H1 (cell line): Measurements from ENCODE around the gene NDC1. TPM values are rescaled to one million over a fixed set of nuclear protein-coding genes. Genes with fewer than 3 reads are reported as not detected.

ENCODE experiments used
- BACH1 ChIP-seq: IDR thresholded peaks from 2 replicates; pipeline ENCODE4 v1.6.1; 2012; ENCODE audit warnings: low read length, improper control_type of control experiment
- BRCA1 ChIP-seq: IDR thresholded peaks from 2 replicates; pipeline ENCODE4 v1.6.1; 2012; ENCODE audit warnings: low read depth, low read length, improper control_type of control experiment
- CBX8 ChIP-seq: fragments of 300-800, 300-1000 bp; sonication (generic); IDR thresholded peaks from 2 replicates; pipeline ENCODE4 v1.7.1; 2016; ENCODE audit warnings: low read depth, low read length, borderline replicate concordance
- CTBP2 ChIP-seq: IDR thresholded peaks from 2 replicates; pipeline ENCODE4 v1.7.0; 2011; ENCODE audit warnings: borderline replicate concordance, mild to moderate bottlenecking, moderate library complexity, mixed read lengths, low read length; ENCODE audit not compliant: insufficient read depth, insufficient read length
- HDAC6 ChIP-seq: IDR thresholded peaks from one replicate; pipeline ENCODE4 v1.7.1; 2012; ENCODE audit warnings: low read depth, mild to moderate bottlenecking, inconsistent platforms, low read length, moderate library complexity
- KDM1A ChIP-seq: fragments of 200-600, 300-600 bp; sonication (generic); IDR thresholded peaks from 2 replicates; pipeline ENCODE4 v1.7.1; 2016; ENCODE audit warnings: mild to moderate bottlenecking, low read length, borderline replicate concordance
- KDM5A ChIP-seq: fragments of 200-600 bp; IDR thresholded peaks from 2 replicates; pipeline ENCODE4 v1.7.1; 2012; ENCODE audit warnings: mild to moderate bottlenecking, low read length, inconsistent platforms, mixed read lengths
- NRF1 ChIP-seq: IDR thresholded peaks from 2 replicates; pipeline ENCODE4 v1.6.1; 2011; ENCODE audit warnings: mild to moderate bottlenecking, low read depth, low read length, improper control_type of control experiment
- POLR2A ChIP-seq, 2 experiments: IDR thresholded peaks; 1 replicate in 1 of 2; 2 replicates in 1 of 2; pipeline ENCODE4 v1.6.1; 2011; ENCODE audit warnings: low read depth in 2 of 2, low read length in 2 of 2, mild to moderate bottlenecking in 2 of 2; ENCODE audit errors: control extremely low read depth in 1 of 2
- POLR2AphosphoS5 ChIP-seq: IDR thresholded peaks from 2 replicates; pipeline ENCODE4 v1.6.1; 2011; ENCODE audit warnings: low read depth, low read length
- SP4 ChIP-seq: IDR thresholded peaks from 2 replicates; pipeline ENCODE4 v1.6.1; 2012; ENCODE audit warnings: low read length, inconsistent platforms
- TCF12 ChIP-seq: IDR thresholded peaks from 2 replicates; pipeline ENCODE4 v1.6.1; 2011; ENCODE audit warnings: low read depth, mild to moderate bottlenecking, low read length
- polyA plus RNA-seq, 7 experiments: library from polyadenylated mRNA; depleted of rRNA in 3 of 7; stranded (reverse) in 5 of 7; unstranded in 2 of 7; fragments of >200 nt in 5 of 7; fragments of 200-250 nt in 2 of 7; gene quantifications; 1 replicate in 5 of 7; 2 replicates in 1 of 7; 4 replicates in 1 of 7; pipeline versions ENCODE4 v1.2.1 to v1.2.3, GENCODE V29; 2011 to 2013; ENCODE audit warnings: missing spikeins in 2 of 7, mixed read lengths in 2 of 7
- total RNA-seq: library from RNA; stranded (reverse); fragmentation: NEBNext Ultra II Directional; extraction: Animal tissue kit (Norgen Biotek cat#: 25700); gene quantifications from 2 replicates; pipeline ENCODE4 v1.2.1, GENCODE V29; 2021
- TF ChIP-seq, protein P1 (sequence below): fragments of 300-600 bp; sonication (generic); IDR thresholded peaks from 2 replicates; pipeline ENCODE4 v1.7.1; 2012; ENCODE audit warnings: low read length, moderate library complexity, mild to moderate bottlenecking, inconsistent platforms; ENCODE audit not compliant: insufficient replicate concordance

Gene NDC1
- total and polyA plus RNA-seq, 2 of the 8 experiments (the other 6 are each of a cell fraction or from before 2014, with no cell fraction given): 62.9 to 66.1 TPM

DNA sequence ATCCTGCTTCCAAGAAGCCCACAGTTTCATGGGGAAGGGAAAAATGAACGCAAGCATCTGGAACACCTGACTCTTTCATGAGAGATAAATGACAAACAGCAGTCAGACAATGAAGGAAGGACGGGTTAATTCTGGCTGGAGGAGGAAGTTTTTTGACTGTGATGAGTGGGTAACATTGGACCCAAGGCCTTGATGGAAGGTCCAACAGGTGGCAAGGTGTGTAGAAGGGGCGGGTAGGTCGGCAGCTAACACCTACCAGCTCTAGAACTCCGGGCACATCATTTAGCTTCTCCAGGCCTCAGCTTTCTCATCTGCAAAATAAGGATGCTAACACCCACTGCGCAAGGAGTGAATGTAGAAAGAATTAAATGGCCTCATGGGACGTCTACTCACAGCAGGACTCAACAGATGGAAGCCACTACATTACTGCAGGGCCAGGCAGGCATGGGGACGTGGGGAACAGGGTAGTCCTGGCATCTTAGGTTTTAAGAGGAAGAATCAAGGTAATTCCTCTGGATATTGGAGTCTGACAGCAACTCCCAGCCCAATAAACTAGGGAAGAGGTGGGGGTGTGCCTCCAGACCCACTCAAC, 112.0 kb downstream of the NDC1 start (continued):
- TF ChIP-seq, protein P1, sequence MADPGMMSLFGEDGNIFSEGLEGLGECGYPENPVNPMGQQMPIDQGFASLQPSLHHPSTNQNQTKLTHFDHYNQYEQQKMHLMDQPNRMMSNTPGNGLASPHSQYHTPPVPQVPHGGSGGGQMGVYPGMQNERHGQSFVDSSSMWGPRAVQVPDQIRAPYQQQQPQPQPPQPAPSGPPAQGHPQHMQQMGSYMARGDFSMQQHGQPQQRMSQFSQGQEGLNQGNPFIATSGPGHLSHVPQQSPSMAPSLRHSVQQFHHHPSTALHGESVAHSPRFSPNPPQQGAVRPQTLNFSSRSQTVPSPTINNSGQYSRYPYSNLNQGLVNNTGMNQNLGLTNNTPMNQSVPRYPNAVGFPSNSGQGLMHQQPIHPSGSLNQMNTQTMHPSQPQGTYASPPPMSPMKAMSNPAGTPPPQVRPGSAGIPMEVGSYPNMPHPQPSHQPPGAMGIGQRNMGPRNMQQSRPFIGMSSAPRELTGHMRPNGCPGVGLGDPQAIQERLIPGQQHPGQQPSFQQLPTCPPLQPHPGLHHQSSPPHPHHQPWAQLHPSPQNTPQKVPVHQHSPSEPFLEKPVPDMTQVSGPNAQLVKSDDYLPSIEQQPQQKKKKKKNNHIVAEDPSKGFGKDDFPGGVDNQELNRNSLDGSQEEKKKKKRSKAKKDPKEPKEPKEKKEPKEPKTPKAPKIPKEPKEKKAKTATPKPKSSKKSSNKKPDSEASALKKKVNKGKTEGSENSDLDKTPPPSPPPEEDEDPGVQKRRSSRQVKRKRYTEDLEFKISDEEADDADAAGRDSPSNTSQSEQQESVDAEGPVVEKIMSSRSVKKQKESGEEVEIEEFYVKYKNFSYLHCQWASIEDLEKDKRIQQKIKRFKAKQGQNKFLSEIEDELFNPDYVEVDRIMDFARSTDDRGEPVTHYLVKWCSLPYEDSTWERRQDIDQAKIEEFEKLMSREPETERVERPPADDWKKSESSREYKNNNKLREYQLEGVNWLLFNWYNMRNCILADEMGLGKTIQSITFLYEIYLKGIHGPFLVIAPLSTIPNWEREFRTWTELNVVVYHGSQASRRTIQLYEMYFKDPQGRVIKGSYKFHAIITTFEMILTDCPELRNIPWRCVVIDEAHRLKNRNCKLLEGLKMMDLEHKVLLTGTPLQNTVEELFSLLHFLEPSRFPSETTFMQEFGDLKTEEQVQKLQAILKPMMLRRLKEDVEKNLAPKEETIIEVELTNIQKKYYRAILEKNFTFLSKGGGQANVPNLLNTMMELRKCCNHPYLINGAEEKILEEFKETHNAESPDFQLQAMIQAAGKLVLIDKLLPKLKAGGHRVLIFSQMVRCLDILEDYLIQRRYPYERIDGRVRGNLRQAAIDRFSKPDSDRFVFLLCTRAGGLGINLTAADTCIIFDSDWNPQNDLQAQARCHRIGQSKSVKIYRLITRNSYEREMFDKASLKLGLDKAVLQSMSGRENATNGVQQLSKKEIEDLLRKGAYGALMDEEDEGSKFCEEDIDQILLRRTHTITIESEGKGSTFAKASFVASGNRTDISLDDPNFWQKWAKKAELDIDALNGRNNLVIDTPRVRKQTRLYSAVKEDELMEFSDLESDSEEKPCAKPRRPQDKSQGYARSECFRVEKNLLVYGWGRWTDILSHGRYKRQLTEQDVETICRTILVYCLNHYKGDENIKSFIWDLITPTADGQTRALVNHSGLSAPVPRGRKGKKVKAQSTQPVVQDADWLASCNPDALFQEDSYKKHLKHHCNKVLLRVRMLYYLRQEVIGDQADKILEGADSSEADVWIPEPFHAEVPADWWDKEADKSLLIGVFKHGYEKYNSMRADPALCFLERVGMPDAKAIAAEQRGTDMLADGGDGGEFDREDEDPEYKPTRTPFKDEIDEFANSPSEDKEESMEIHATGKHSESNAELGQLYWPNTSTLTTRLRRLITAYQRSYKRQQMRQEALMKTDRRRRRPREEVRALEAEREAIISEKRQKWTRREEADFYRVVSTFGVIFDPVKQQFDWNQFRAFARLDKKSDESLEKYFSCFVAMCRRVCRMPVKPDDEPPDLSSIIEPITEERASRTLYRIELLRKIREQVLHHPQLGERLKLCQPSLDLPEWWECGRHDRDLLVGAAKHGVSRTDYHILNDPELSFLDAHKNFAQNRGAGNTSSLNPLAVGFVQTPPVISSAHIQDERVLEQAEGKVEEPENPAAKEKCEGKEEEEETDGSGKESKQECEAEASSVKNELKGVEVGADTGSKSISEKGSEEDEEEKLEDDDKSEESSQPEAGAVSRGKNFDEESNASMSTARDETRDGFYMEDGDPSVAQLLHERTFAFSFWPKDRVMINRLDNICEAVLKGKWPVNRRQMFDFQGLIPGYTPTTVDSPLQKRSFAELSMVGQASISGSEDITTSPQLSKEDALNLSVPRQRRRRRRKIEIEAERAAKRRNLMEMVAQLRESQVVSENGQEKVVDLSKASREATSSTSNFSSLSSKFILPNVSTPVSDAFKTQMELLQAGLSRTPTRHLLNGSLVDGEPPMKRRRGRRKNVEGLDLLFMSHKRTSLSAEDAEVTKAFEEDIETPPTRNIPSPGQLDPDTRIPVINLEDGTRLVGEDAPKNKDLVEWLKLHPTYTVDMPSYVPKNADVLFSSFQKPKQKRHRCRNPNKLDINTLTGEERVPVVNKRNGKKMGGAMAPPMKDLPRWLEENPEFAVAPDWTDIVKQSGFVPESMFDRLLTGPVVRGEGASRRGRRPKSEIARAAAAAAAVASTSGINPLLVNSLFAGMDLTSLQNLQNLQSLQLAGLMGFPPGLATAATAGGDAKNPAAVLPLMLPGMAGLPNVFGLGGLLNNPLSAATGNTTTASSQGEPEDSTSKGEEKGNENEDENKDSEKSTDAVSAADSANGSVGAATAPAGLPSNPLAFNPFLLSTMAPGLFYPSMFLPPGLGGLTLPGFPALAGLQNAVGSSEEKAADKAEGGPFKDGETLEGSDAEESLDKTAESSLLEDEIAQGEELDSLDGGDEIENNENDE: no peak
- TF ChIP-seq HDAC6 (no peak), TCF12 (no peak), BRCA1 (no peak), BACH1 (no peak), POLR2A (IDR thresholded peaks at IDR 0.05; ENCODE audit: control extremely low read depth in 1 of 2, low read depth in 2 of 2, low read length in 2 of 2) (no peak), POLR2AphosphoS5 (no peak), KDM5A (no peak), SP4 (no peak), CTBP2 (no peak), CBX8 (no peak), KDM1A (no peak), NRF1 (no peak)
